ENCODE measurements around the gene XPNPEP3. TPM values are rescaled to one million over a fixed set of nuclear protein-coding genes. Genes with fewer than 3 reads are reported as not detected.

The XPNPEP3 gene
- total and polyA plus RNA-seq, 2 of the 4 experiments (the other 2 are of a cell fraction): 9.3 to 10.9 TPM

DNA sequence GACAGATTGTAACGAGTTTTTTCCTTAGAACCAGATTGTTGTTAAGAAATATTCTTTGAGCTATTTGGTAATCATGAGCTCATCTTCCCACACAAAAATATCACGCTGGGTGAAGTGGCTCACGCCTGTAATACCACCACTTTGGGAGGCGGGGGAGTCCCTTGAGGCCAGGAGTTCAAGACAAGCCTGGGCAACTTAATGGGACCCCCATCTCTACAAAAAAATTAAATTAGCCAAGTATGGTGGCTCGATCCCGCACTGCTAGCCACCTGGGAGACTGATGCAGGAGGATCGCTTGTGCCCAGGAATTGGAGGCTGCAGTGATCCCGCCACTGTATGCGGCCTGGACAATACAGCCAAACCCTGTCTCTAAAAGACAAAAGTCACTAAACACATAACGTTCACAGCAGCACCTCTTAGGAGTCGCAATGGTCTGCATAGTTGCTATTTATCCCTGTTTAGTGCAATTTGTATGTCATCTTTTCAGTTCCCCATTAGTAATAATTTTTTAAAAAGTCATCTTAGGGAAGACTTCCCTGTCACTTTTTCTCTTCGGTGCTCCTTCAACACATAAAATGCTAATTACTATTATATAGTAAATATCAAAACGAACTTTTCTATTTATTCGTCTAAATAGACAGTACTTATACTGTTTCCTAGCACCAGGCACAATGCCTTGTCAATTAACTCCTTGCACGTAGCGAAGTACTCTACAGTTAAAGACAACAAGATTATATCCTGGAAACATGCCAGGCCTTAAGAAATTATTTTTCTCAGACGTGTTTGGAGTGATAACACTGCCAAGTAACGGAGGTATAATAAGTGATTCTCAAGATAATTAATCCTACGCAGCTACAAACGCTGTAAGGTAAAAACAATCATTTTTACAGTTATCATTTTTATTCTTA is 1.6 kb upstream of the XPNPEP3 start:
- Histone ChIP-seq H3K4me2 (ENCODE audit: low read depth, low read length) (peak overlapping the region; percentile 94), H3K27me3 (ENCODE audit: control insufficient read depth, insufficient read depth, low read length) (no peaks in the 10 kb centered on the region), H3K36me3 (ENCODE audit: control insufficient read depth, insufficient read depth, low read length) (peaks cover 1% of the 10 kb centered on the region; the same call in 1 of the 2 replicates), H2BK15ac (ENCODE audit: low read depth, low read length) (no peak overlapping the region), H3K4me1 (ENCODE audit: control insufficient read depth, insufficient read depth, low read length) (peaks cover 9% of the 10 kb centered on the region), H3K9ac (ENCODE audit: low read depth, low read length) (peak overlapping the region; percentile 83), H2AK5ac (ENCODE audit: low read depth, low read length) (no peak overlapping the region), H3K56ac (ENCODE audit: extremely low read depth, insufficient read depth, low read length) (no peak overlapping the region), H4K5ac (ENCODE audit: low read depth, low read length) (no peak overlapping the region), H4K8ac (ENCODE audit: low read depth in 2 of 2, low read length in 2 of 2) (peak overlapping the region; percentile 29 to 93; a peak in 2 of 4 replicates), H3K9me1 (ENCODE audit: insufficient read depth, low read length) (0 out of 2 replicates have a peak, but pooled peaks cover 3% of the 10 kb centered on the region), H3K23ac (ENCODE audit: low read depth, low read length) (peak overlapping the region; percentile 90; the same call in 1 of the 2 replicates), H4K20me1 (ENCODE audit: insufficient read depth, low read length) (peaks cover 44% of the 10 kb centered on the region), H3K18ac (ENCODE audit: low read depth, low read length) (no peak overlapping the region), H3K4ac (ENCODE audit: low read depth, low read length) (peak overlapping the region; percentile 31; the same call in 1 of the 2 replicates), H3K14ac (replicated peaks; ENCODE audit: low read depth, low read length) (peak overlapping the region; percentile 80), H3K27ac (ENCODE audit: insufficient read depth, low read length) (no peak overlapping the region), H3K9me3 (ENCODE audit: control insufficient read depth, insufficient read depth, low read length) (no peaks in the 10 kb centered on the region), H2BK20ac (ENCODE audit: low read depth, low read length) (no peak overlapping the region), H2AK9ac (replicated peaks; ENCODE audit: low read depth, low read length, poor library complexity) (no peak overlapping the region), H2BK120ac (ENCODE audit: low read depth, low read length) (no peak overlapping the region), H4K91ac (ENCODE audit: insufficient read depth, low read depth, low read length) (no peak overlapping the region), H3K79me1 (ENCODE audit: low read depth in 1 of 2, low read length in 2 of 2) (peaks cover 2 to 37% of the 10 kb centered on the region in 2 experiments; a peak in 3 of 4 replicates), H2BK5ac (ENCODE audit: low read depth, low read length, poor library complexity, severe bottlenecking) (peak overlapping the region; percentile 21), H2AFZ (replicated peaks; ENCODE audit: low read length, poor library complexity) (no peak overlapping the region), H3K4me3 (ENCODE audit: insufficient read depth, low read depth, low read length) (peak overlapping the region; percentile 67)
- intact Hi-C loops (cut with micrococcal nuclease): no loop called here
- 67% methylated on average over 3 of the region's 20 CpGs; no CpG with 5 or more reads in 1 of the 2 experiments for WGBS, 2 experiments (ENCODE audit: extremely low coverage in 2 of 2, insufficient read length in 1 of 2)
- ATAC-seq (ENCODE audit: low read depth): no peak
- no TSS peak for BruUV-seq (replicated peaks)
- dilution Hi-C loops (cut with HindIII; ENCODE audit: low sequenced_read_pairs, unreplicated experiment): no loop called here
- TF ChIP-seq, protein P1, sequence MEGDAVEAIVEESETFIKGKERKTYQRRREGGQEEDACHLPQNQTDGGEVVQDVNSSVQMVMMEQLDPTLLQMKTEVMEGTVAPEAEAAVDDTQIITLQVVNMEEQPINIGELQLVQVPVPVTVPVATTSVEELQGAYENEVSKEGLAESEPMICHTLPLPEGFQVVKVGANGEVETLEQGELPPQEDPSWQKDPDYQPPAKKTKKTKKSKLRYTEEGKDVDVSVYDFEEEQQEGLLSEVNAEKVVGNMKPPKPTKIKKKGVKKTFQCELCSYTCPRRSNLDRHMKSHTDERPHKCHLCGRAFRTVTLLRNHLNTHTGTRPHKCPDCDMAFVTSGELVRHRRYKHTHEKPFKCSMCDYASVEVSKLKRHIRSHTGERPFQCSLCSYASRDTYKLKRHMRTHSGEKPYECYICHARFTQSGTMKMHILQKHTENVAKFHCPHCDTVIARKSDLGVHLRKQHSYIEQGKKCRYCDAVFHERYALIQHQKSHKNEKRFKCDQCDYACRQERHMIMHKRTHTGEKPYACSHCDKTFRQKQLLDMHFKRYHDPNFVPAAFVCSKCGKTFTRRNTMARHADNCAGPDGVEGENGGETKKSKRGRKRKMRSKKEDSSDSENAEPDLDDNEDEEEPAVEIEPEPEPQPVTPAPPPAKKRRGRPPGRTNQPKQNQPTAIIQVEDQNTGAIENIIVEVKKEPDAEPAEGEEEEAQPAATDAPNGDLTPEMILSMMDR (conservative IDR thresholded peaks at IDR 0.05; ENCODE audit: low read depth, low read length): no peak
- TF ChIP-seq BHLHE40 (IDR thresholded peaks at IDR 0.05; ENCODE audit: low read depth, low read length): no peak
- no peak for TF ChIP-seq MAZ (IDR thresholded peaks at IDR 0.05; ENCODE audit: borderline replicate concordance, low read depth, low read length)
- no peak for TF ChIP-seq NFE2L2 (IDR thresholded peaks at IDR 0.05; ENCODE audit: low read depth, low read length)
- no peak for TF ChIP-seq RFX5 (IDR thresholded peaks at IDR 0.05; ENCODE audit: low read depth, low read length)
- TF ChIP-seq POLR2A (IDR thresholded peaks at IDR 0.05; ENCODE audit: low read depth, low read length): no peak
- TF ChIP-seq, protein P2, sequence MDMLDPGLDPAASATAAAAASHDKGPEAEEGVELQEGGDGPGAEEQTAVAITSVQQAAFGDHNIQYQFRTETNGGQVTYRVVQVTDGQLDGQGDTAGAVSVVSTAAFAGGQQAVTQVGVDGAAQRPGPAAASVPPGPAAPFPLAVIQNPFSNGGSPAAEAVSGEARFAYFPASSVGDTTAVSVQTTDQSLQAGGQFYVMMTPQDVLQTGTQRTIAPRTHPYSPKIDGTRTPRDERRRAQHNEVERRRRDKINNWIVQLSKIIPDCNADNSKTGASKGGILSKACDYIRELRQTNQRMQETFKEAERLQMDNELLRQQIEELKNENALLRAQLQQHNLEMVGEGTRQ (IDR thresholded peaks at IDR 0.05; ENCODE audit: low read depth, low read length): no peak
- in situ Hi-C loops (cut with MboI; ENCODE audit: low sequenced_read_pairs): no loop called here
- ChIA-PET POLR2A (ENCODE audit: unreplicated experiment) (no interaction called here), CTCF (no interaction called here)
- no peak for DNase-seq
